Epithelial cell of proximal tubule (primary cell): ENCODE data around the gene METAP1D. TPM values are rescaled to one million over a fixed set of nuclear protein-coding genes. Genes with fewer than 3 reads are reported as not detected.
"Not testable (repeated sequence)": the region's sequence is repeated elsewhere in the genome, so short reads cannot be mapped to it uniquely, and the experiment has no call there.

Experiments
- DNase-seq: peaks from one replicate; pipeline ENCODE4 v3.0.0-alpha.2; 2011; ENCODE audit warnings: low read depth
- H3K4me3 ChIP-seq: 2 replicates; pipeline ENCODE4 v1.5.1; 2011; ENCODE audit warnings: low read depth, mild to moderate bottlenecking, low read length
- total RNA-seq: library from RNA; depleted of rRNA; stranded (reverse); fragments of >200 nt; gene quantifications from 2 replicates; pipeline ENCODE4 v1.2.3, GENCODE V29; 2015
- TF ChIP-seq, protein P1 (sequence below): conservative IDR thresholded peaks from 2 replicates; pipeline ENCODE4 v1.5.1; 2012; ENCODE audit warnings: low read depth, mild to moderate bottlenecking, low read length

METAP1D gene
- total RNA-seq, 1 donor from 2014 or later = 5.5 TPM

DNA sequence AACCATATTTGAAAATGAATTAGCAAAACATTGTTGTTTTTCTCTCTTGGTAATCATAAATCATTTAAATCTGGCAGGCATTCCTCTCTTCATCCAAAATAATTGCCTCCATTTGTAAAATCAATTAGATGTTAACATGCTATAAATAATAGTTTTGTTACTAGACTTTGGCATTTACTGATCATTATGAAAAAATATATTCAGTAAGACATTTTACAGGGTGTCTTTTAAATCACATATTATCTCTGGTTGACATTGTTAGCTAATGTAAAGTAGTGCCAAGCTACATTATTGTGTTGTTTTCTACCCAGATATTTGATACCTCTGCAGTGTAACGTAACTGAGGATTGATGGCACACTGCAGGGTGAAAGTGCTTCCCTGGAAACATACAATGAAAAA, 53.7 kb downstream of the METAP1D start:
- no peak overlapping the region for H3K4me3 ChIP-seq
- no peak for DNase-seq
- TF ChIP-seq, protein P1, sequence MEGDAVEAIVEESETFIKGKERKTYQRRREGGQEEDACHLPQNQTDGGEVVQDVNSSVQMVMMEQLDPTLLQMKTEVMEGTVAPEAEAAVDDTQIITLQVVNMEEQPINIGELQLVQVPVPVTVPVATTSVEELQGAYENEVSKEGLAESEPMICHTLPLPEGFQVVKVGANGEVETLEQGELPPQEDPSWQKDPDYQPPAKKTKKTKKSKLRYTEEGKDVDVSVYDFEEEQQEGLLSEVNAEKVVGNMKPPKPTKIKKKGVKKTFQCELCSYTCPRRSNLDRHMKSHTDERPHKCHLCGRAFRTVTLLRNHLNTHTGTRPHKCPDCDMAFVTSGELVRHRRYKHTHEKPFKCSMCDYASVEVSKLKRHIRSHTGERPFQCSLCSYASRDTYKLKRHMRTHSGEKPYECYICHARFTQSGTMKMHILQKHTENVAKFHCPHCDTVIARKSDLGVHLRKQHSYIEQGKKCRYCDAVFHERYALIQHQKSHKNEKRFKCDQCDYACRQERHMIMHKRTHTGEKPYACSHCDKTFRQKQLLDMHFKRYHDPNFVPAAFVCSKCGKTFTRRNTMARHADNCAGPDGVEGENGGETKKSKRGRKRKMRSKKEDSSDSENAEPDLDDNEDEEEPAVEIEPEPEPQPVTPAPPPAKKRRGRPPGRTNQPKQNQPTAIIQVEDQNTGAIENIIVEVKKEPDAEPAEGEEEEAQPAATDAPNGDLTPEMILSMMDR = no peak

DNA sequence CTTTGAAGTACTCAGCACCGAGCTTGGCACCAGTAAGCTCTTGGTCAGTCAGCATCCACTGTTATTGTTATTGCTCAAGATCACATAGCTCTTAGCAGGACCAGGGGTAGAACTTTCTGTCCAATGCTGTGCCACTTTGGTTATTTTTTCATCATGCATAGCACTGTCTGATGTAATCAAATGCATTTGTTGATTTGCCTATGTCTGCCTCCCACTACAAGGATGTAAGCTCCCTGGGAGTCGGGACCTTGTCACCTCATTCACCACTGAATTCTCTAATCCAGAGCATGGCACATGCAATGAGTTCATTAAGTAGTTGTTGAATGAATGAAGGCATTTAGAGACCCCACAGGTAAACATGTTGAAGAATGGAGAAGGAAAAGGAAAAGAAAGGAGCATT, 56.5 kb downstream of the METAP1D start:
- H3K4me3 ChIP-seq = no peak overlapping the region
- TF ChIP-seq, protein P1 = no peak
- DNase-seq = no peak

DNA sequence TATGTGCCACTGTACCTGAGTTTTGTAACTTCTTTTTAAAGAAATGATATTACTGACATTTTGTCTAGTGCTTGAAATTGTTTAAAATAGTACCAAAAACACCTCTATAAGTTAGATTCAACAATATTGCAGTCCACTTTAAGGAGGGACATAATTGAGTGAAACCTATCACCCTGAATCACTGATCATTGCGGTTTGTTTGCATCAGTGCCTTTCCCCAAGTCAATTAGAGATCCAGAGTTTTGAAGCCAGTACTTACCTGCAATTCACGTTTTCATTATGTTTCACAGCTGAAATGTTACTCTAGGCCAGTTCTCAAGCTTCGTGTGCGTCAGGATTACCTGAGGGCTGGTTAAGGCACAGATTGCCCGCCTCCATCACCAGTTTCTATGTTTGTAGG, 58.9 kb downstream of the METAP1D start:
- no peak overlapping the region for H3K4me3 ChIP-seq
- TF ChIP-seq, protein P1 = no peak
- DNase-seq = no peak

DNA sequence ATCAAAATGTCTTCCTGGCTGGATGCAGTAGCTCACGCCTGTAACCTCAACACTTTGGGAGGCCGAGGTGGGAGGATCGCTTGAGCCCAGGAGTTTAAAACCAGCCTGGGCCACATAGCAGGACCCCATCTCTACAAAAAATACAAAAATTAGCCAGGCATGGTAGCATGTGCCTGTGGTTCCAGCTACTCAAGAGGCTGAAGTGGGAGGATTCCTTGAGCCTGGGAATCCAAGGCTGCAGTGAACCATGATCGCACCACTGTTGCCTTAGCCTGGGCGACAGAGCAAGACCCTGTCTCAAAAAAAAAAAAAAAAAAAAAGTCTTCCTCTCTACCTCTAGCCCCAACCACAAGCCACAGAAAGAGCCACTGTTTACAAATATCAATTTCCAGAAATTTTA, 60.4 kb downstream of the METAP1D start:
- H3K4me3 ChIP-seq, DNase-seq: not testable (repeated sequence)

DNA sequence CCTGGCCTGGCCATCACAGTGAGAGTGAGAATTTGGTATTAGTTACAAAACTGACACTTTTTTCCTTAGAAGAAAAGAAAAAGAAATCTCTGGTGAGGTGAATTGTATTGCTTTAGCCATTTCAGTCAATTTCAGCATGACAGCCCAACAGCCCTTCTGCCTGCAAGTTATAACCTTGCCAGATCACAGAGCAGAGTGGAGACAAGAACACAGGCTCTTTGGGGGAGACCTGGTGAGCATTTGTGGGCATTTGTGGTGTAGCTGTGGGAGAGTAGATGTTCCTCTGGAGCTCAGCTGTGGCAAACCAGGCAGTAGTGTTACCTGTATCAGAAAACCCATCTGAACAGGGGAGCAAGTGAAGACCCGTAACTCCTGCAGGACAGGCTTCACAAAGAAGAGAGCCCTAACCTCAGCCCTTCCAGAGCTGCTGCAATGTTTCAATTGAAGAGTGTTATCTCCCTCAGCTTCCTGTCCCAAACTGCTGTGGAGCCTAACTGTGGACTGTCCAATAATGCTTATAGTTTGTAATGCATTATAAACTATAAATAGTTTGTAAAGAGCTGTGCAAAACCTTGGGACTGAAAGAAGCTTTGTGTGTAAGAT, 62.8 kb downstream of the METAP1D start:
- no peak for DNase-seq
- TF ChIP-seq, protein P1 = no peak
- H3K4me3 ChIP-seq = no peak overlapping the region

DNA sequence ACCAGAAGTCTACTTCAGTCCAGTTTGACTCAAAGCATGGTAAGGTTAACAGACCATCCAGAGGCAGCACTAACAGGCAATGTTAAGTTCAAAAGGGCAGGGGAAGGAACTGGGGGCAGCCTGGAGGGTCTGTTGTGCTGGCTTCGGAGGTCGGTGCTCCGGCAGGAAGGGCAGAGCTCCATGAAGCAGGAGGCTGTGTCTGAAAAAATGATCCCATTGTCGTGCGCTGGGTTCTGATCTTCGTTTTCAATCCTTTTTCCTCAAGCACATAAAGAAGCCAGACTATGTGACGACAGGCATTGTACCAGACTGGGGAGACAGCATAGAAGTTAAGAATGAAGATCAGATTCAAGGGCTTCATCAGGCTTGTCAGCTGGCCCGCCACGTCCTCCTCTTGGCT, 63.7 kb downstream of the METAP1D start:
- DNase-seq = no peak
- no peak overlapping the region for H3K4me3 ChIP-seq
- TF ChIP-seq, protein P1 = no peak

DNA sequence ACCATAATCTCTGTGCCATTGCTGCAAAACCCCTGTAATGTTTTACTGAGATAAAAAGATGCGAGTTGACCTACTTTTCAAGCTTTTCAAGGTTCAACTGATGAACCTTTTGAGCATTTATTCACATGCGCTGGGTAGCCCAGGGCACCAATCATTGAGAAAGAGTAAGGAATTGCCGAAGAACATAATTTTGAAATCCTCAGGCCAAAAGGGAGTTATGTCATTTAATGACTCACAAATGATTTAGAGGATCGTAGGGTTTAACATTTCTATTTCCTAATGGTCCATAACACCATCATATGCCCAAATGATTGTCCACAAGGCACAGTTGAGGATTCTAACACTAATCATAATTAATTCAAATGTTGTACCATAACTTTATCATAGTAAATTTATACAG, 65.4 kb downstream of the METAP1D start:
- no peak for DNase-seq
- H3K4me3 ChIP-seq = no peak overlapping the region
- TF ChIP-seq, protein P1 = no peak
